GM23248 (cell line): ENCODE data around the gene PDE2A.

Experiments used
- EZH2 ChIP-seq: fragments of 200-600 bp; sonication (generic); IDR thresholded peaks from 2 replicates; pipeline ENCODE4 v1.6.1; 2018; ENCODE audit warnings: antibody characterized with exemption, mild to moderate bottlenecking; ENCODE audit not compliant: insufficient read depth, poor library complexity, severe bottlenecking
- EZH2phosphoT487 ChIP-seq: fragments of 200-600 bp; sonication (generic); IDR thresholded peaks from 2 replicates; pipeline ENCODE4 v1.6.1; 2018; ENCODE audit warnings: antibody characterized with exemption, moderate library complexity, mild to moderate bottlenecking, low read depth; ENCODE audit not compliant: insufficient read depth

DNA sequence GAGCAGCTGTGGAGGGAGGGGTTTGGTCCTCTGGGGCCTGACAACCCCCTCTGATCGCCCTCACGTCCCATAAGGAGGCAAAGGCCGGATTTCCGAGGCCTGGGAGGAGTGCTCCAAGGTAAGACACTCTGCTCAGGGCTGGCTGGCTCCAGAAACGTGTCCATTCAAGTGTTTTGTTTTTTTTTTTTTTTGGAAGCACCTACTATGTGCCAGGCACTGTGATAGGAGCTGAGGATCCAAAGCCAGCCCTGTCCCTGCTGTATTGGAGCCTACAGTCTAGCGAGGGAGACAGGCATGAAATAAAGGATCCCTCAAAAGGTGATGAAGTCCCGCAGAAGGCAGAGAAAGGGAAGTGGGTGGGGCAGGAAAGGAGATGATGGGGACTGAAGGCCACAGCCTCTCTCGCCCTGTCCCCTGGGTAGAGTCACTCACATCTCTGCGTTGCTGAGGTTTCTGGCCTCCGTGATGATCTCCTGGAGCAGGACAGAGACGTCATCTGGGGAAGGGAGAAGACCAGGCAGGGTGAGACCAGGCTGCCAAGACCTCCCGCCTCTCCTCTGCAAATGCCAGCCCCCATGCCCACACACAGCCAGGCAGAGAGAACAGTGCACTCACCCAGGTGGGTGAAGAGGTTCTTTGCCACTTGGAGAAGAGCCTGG, 89.2 kb downstream of the PDE2A start:
- no peak for TF ChIP-seq EZH2phosphoT487
- TF ChIP-seq EZH2, result no peak
